ENCODE data around the gene GFRA3. TPM values are rescaled to one million over a fixed set of nuclear protein-coding genes. Genes with fewer than 3 reads are reported as not detected.

The GFRA3 gene, protein sequence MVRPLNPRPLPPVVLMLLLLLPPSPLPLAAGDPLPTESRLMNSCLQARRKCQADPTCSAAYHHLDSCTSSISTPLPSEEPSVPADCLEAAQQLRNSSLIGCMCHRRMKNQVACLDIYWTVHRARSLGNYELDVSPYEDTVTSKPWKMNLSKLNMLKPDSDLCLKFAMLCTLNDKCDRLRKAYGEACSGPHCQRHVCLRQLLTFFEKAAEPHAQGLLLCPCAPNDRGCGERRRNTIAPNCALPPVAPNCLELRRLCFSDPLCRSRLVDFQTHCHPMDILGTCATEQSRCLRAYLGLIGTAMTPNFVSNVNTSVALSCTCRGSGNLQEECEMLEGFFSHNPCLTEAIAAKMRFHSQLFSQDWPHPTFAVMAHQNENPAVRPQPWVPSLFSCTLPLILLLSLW
- total RNA-seq (2022; extraction: Qiagen RNA extraction; ENCODE audit: low read depth): 0.06 to 0.08 TPM in 2 of 5 replicates, not detected in the others

DNA sequence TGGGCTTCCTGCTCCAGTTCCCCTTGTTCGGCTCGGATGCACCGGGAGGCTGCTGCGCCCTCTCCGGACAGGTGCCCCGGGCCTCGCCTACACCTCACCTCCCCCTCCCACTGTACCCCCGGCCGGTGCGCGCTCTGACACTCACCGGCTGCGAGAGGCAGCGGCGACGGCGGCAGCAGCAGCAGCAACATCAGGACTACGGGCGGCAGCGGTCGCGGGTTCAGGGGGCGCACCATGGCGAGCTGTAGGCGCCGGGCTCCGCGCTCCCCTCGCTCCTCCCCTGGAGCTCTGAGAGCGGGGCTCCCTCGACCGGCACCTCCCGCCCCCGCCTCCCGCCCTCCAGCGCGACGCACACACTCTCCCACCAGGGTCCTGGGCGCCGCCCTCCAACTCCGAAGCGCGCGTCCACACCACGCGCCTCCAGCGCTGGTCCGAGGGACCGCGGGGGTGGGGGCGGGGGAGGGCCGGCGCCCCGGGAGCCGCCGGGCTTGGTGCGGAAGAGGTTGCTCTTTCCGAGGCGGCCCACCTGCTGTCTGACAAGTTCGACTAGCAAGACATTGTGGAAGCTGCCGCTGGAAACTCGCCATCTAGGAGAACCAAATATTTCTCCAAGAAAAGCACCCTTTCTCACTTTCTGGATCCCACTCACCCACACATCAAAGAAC lies at the start of gene GFRA3:
TSS of gene GFRA3 (minus strand) at position 433 of the 665 bp plus-strand sequence. CDS start at position 236, 197 bp downstream.

GRCh38 chr5:138213161-138214029 lies 61.0 kb downstream of the GFRA3 start, which contains the start of gene CDC23:
Gene CDC23, minus strand, starts transcription at chr5:138213323. Its CDS starts 11 bp downstream, at chr5:138213312.

Other genes starting within 250 kb of the GFRA3 start
- gene FAM13B, start 241.5 kb downstream of the GFRA3 start, total RNA-seq (2022; extraction: Qiagen RNA extraction; ENCODE audit: low read depth): 11.9 to 19.0 TPM (median 13.2 TPM) in 5 replicates
- not detected in 5 replicates for gene WNT8A, start 190.6 kb downstream of the GFRA3 start, total RNA-seq (2022; extraction: Qiagen RNA extraction; ENCODE audit: low read depth)
- gene NME5, start 135.2 kb downstream of the GFRA3 start, total RNA-seq (2022; extraction: Qiagen RNA extraction; ENCODE audit: low read depth): not detected in 5 replicates
- gene BRD8, start 96.0 kb downstream of the GFRA3 start, total RNA-seq (2022; extraction: Qiagen RNA extraction; ENCODE audit: low read depth): 50.4 to 67.4 TPM (median 56.7 TPM) in 5 replicates
- gene KIF20A, start 95.5 kb downstream of the GFRA3 start, total RNA-seq (2022; extraction: Qiagen RNA extraction; ENCODE audit: low read depth): 42.5 to 52.9 TPM (median 47.0 TPM) in 5 replicates
- gene CDC23, start 61.3 kb downstream of the GFRA3 start, total RNA-seq (2022; extraction: Qiagen RNA extraction; ENCODE audit: low read depth): 24.3 to 34.8 TPM (median 29.3 TPM) in 5 replicates
- gene CDC25C, start 57.2 kb upstream of the GFRA3 start, total RNA-seq (2022; extraction: Qiagen RNA extraction; ENCODE audit: low read depth): 10.5 to 13.4 TPM (median 12.5 TPM) in 5 replicates
- gene FAM53C, start 63.6 kb upstream of the GFRA3 start, total RNA-seq (2022; extraction: Qiagen RNA extraction; ENCODE audit: low read depth): 21.7 to 23.9 TPM (median 22.9 TPM) in 5 replicates
- 38.4 to 52.9 TPM (median 42.6 TPM) in 5 replicates for gene KDM3B, start 78.1 kb upstream of the GFRA3 start, total RNA-seq (2022; extraction: Qiagen RNA extraction; ENCODE audit: low read depth)
- 5.9 to 7.4 TPM (median 6.7 TPM) in 5 replicates for gene REEP2, start 164.4 kb upstream of the GFRA3 start, total RNA-seq (2022; extraction: Qiagen RNA extraction; ENCODE audit: low read depth)
- gene EGR1, start 190.9 kb upstream of the GFRA3 start, total RNA-seq (2022; extraction: Qiagen RNA extraction; ENCODE audit: low read depth): 7.3 to 12.6 TPM (median 11.2 TPM) in 5 replicates

Data from A549 treated with CpdA at 1 μM for 4 hours (cell line).